CD8-positive, alpha-beta memory T cell (primary cell): Measurements from ENCODE around the gene FPGS. TPM values are rescaled to one million over a fixed set of nuclear protein-coding genes. Genes with fewer than 3 reads are reported as not detected.
"Not testable (repeated sequence)": the region's sequence is repeated elsewhere in the genome, so short reads cannot be mapped to it uniquely, and the experiment has no call there.

Experiments
- CTCF ChIA-PET: fragments of 350-600 bp; sonication (Branson Sonifier 250); formaldehyde crosslinking; loops from one replicate; lab custom pipeline; 2021; ENCODE audit warnings: antibody characterized with exemption; lab: Charles Lee
- POLR2A ChIA-PET: fragments of 350-600 bp; sonication (Branson Sonifier 250); formaldehyde crosslinking; loops from one replicate; lab custom pipeline; 2021; ENCODE audit warnings: antibody characterized with exemption; lab: Charles Lee
- DNase-seq, 5 donors: peaks; one replicate each; pipeline versions ENCODE4 v3.0.0 to v3.0.0-alpha.2; 2020 to 2022; ENCODE audit warnings: mixed read lengths in 1 of 5
- H3K27ac ChIP-seq: one replicate; pipeline ENCODE4 v1.7.0; 2013; ENCODE audit warnings: low read depth, mild to moderate bottlenecking, low read length, moderate library complexity
- H3K27me3 ChIP-seq: 2 replicates; pipeline ENCODE4 v1.7.0; 2013; ENCODE audit warnings: low read length, mild to moderate bottlenecking; ENCODE audit not compliant: insufficient read depth, poor library complexity, severe bottlenecking
- H3K36me3 ChIP-seq: 2 replicates; pipeline ENCODE4 v1.7.0; 2013; ENCODE audit warnings: mild to moderate bottlenecking, low read length, moderate library complexity; ENCODE audit not compliant: insufficient read depth
- H3K4me1 ChIP-seq: 2 replicates; pipeline ENCODE4 v1.7.0; 2013; ENCODE audit warnings: mild to moderate bottlenecking, low read length, moderate library complexity; ENCODE audit not compliant: insufficient read depth
- H3K4me3 ChIP-seq: 2 replicates; pipeline ENCODE4 v1.7.0; 2013; ENCODE audit warnings: mild to moderate bottlenecking, low read length
- H3K9me3 ChIP-seq: 2 replicates; pipeline ENCODE4 v1.7.0; 2013; ENCODE audit warnings: mild to moderate bottlenecking, low read length
- H3K27ac Mint-ChIP-seq, 8 donors: one replicate each; pipeline ENCODE4 v1.8.0; 2020 to 2021; ENCODE audit warnings: mixed read lengths in 8 of 8, mild to moderate bottlenecking in 6 of 8, inconsistent platforms in 3 of 8, moderate library complexity in 3 of 8
- H3K27me3 Mint-ChIP-seq, 2 donors: one replicate each; pipeline ENCODE4 v1.8.0; 2020 to 2021; ENCODE audit warnings: mixed read lengths in 2 of 2, mild to moderate bottlenecking in 1 of 2, moderate library complexity in 1 of 2
- H3K36me3 Mint-ChIP-seq, 3 donors: one replicate each; pipeline ENCODE4 v1.8.0; 2020 to 2021; ENCODE audit warnings: mixed read lengths in 3 of 3, inconsistent platforms in 1 of 3, mild to moderate bottlenecking in 1 of 3
- H3K4me1 Mint-ChIP-seq, 3 donors: one replicate each; pipeline ENCODE4 v1.8.0; 2020 to 2021; ENCODE audit warnings: mixed read lengths in 3 of 3, inconsistent platforms in 1 of 3, mild to moderate bottlenecking in 1 of 3
- H3K4me3 Mint-ChIP-seq, 7 donors: one replicate each; pipeline ENCODE4 v1.8.0; 2020 to 2021; ENCODE audit warnings: mixed read lengths in 7 of 7, mild to moderate bottlenecking in 6 of 7, moderate library complexity in 4 of 7, inconsistent platforms in 2 of 7
- H3K9me3 Mint-ChIP-seq, 5 donors: one replicate each; pipeline ENCODE4 v1.8.0; 2020 to 2022; ENCODE audit warnings: mixed read lengths in 5 of 5, mild to moderate bottlenecking in 3 of 5, moderate library complexity in 2 of 5, inconsistent platforms in 1 of 5
- polyA plus RNA-seq: library from polyadenylated mRNA; unstranded; fragments of 300-500 nt; fragmentation: Illumina TruSeq; gene quantifications from one replicate; pipeline ENCODE4 v1.2.3, GENCODE V29; 2021
- total RNA-seq, 2 experiments: library from RNA; stranded (reverse); gene quantifications; one replicate each; pipeline ENCODE4 v1.2.3, GENCODE V29; 2021

Gene FPGS
- total and polyA plus RNA-seq, 3 experiments from 2014 or later = 68.0 to 111 (median 110) TPM

- H3K36me3 ChIP-seq, H3K9me3 Mint-ChIP-seq, H3K9me3 ChIP-seq, H3K27me3 Mint-ChIP-seq, H3K4me1 ChIP-seq, H3K27ac ChIP-seq, H3K27me3 ChIP-seq, DNase-seq, H3K4me3 Mint-ChIP-seq, H3K4me3 ChIP-seq: not testable (repeated sequence)
- POLR2A ChIA-PET = interaction anchor here (0.7 kb wide), 1 partner anchor 159 kb away, joined by 3 read pairs; no protein-coding TSS in a partner anchor
- Mint-ChIP-seq H3K27ac (peak overlapping the region in 2 of 8 donors; percentile 69 to 81), H3K4me1 (peaks cover 8 to 23% (median 14%) of the 10 kb centered on the region in 3 donors), H3K36me3 (peaks cover 0 to 50% (median 0%) of the 10 kb centered on the region in 3 donors)
- CTCF ChIA-PET = interaction anchor here (1.0 to 2.5 kb wide), 7 partner anchors 10 to 34 kb away, joined by 3 to 9 read pairs (median 4); partner anchors contain the start of genes CDK9 and TOR2A
Measured at GRCh38 chr9:127756776-127757175, 45.9 kb upstream of the FPGS start.

GRCh38 chr9:127758843-127759242 lies 43.8 kb upstream of the FPGS start:
- H3K27ac ChIP-seq = no peak overlapping the region
- peaks cover 25 to 35% (median 25%) of the 10 kb centered on the region in 3 donors for H3K4me1 Mint-ChIP-seq
- no peaks in the 10 kb centered on the region for H3K9me3 ChIP-seq
- peak overlapping the region in 7 of 8 donors; percentile 10 to 87 (median 64) for H3K27ac Mint-ChIP-seq
- ChIA-PET POLR2A (interaction anchor here (1.5 kb wide), 1 partner anchor 10 kb away, joined by 3 read pairs; no protein-coding TSS in a partner anchor), CTCF (interaction anchor here (0.9 to 2.5 kb wide), 3 partner anchors 8 to 24 kb away, joined by 3 to 6 read pairs (median 4); partner anchors contain the start of gene TOR2A)
- no peaks in the 10 kb centered on the region for H3K27me3 ChIP-seq
- peaks cover 11% of the 10 kb centered on the region for H3K4me1 ChIP-seq
- H3K4me3 Mint-ChIP-seq = no peak overlapping the region
- H3K36me3 ChIP-seq = peaks cover 5% of the 10 kb centered on the region
- no peak overlapping the region for H3K4me3 ChIP-seq
- peaks cover 0 to 49% (median 3%) of the 10 kb centered on the region in 3 donors for H3K36me3 Mint-ChIP-seq
- peaks cover 0 to 2% of the 10 kb centered on the region in 2 donors for H3K27me3 Mint-ChIP-seq
- no peaks in the 10 kb centered on the region for H3K9me3 Mint-ChIP-seq
- DNase-seq = no peak

- Mint-ChIP-seq H3K4me3 (no peak overlapping the region), H3K27me3 (peaks cover 0 to 3% of the 10 kb centered on the region in 2 donors), H3K27ac (peak overlapping the region in 3 of 8 donors; percentile 17 to 75 (median 73)), H3K9me3 (no peaks in the 10 kb centered on the region), H3K36me3 (peaks cover 0 to 66% (median 9%) of the 10 kb centered on the region in 3 donors), H3K4me1 (peaks cover 43 to 57% (median 46%) of the 10 kb centered on the region in 3 donors)
- Histone ChIP-seq H3K4me3 (no peak overlapping the region), H3K4me1 (peaks cover 30% of the 10 kb centered on the region), H3K36me3 (peaks cover 14% of the 10 kb centered on the region), H3K9me3 (no peaks in the 10 kb centered on the region), H3K27me3 (no peaks in the 10 kb centered on the region), H3K27ac (no peak overlapping the region)
- POLR2A ChIA-PET = no interaction called here
- CTCF ChIA-PET = interaction anchor here (1.5 to 2.2 kb wide), 2 partner anchors 10 to 16 kb away, joined by 4 to 6 read pairs; no protein-coding TSS in a partner anchor
- DNase-seq = no peak
Measured at GRCh38 chr9:127761061-127761460, 41.6 kb upstream of the FPGS start.

- Mint-ChIP-seq H3K4me1 (peaks cover 47 to 61% (median 50%) of the 10 kb centered on the region in 3 donors), H3K4me3 (no peak overlapping the region), H3K9me3 (no peaks in the 10 kb centered on the region), H3K36me3 (peaks cover 0 to 70% (median 11%) of the 10 kb centered on the region in 3 donors), H3K27me3 (peaks cover 0 to 3% of the 10 kb centered on the region in 2 donors), H3K27ac (peak overlapping the region in 3 of 8 donors; percentile 11 to 29 (median 17))
- no peak overlapping the region for H3K4me3 ChIP-seq
- H3K36me3 ChIP-seq = peaks cover 14% of the 10 kb centered on the region
- H3K27me3 ChIP-seq = no peaks in the 10 kb centered on the region
- ChIA-PET POLR2A (no interaction called here), CTCF (interaction anchor here (1.5 to 2.2 kb wide), 2 partner anchors 10 to 16 kb away, joined by 4 to 6 read pairs; no protein-coding TSS in a partner anchor)
- DNase-seq = no peak
- H3K27ac ChIP-seq = no peak overlapping the region
- peaks cover 34% of the 10 kb centered on the region for H3K4me1 ChIP-seq
- H3K9me3 ChIP-seq = no peaks in the 10 kb centered on the region
Measured at GRCh38 chr9:127761491-127761956, 41.2 kb upstream of the FPGS start.

GRCh38 chr9:127762111-127762676 lies 40.5 kb upstream of the FPGS start:
- H3K4me3 ChIP-seq = no peak overlapping the region
- Mint-ChIP-seq H3K27ac (peak overlapping the region in 7 of 8 donors; percentile 57 to 94 (median 84)), H3K36me3 (peaks cover 0 to 72% (median 11%) of the 10 kb centered on the region in 3 donors), H3K9me3 (no peaks in the 10 kb centered on the region), H3K27me3 (peaks cover 0 to 3% of the 10 kb centered on the region in 2 donors), H3K4me1 (peaks cover 53 to 68% (median 57%) of the 10 kb centered on the region in 3 donors), H3K4me3 (no peak overlapping the region)
- POLR2A ChIA-PET = no interaction called here
- CTCF ChIA-PET = interaction anchor here (1.1 to 3.4 kb wide), 4 partner anchors 9 to 24 kb away, joined by 3 to 18 read pairs (median 5); no protein-coding TSS in a partner anchor
- peaks cover 41% of the 10 kb centered on the region for H3K4me1 ChIP-seq
- no peaks in the 10 kb centered on the region for H3K9me3 ChIP-seq
- H3K27me3 ChIP-seq = no peaks in the 10 kb centered on the region
- no peak for DNase-seq
- H3K27ac ChIP-seq = no peak overlapping the region
- H3K36me3 ChIP-seq = peaks cover 14% of the 10 kb centered on the region

- DNase-seq = peak in 1 of 5 donors; percentile 23
- Mint-ChIP-seq H3K4me3 (peak overlapping the region in 1 of 7 donors; percentile 64), H3K9me3 (no peaks in the 10 kb centered on the region), H3K4me1 (peaks cover 60 to 80% (median 67%) of the 10 kb centered on the region in 3 donors), H3K27me3 (peaks cover 0 to 3% of the 10 kb centered on the region in 2 donors), H3K36me3 (peaks cover 0 to 74% (median 11%) of the 10 kb centered on the region in 3 donors), H3K27ac (peak overlapping the region; percentile 57 to 94 (median 72))
- Histone ChIP-seq H3K27ac (no peak overlapping the region), H3K36me3 (peaks cover 14% of the 10 kb centered on the region), H3K4me3 (no peak overlapping the region), H3K27me3 (no peaks in the 10 kb centered on the region), H3K9me3 (no peaks in the 10 kb centered on the region), H3K4me1 (peaks cover 58% of the 10 kb centered on the region)
- ChIA-PET CTCF (interaction anchor here (1.6 to 3.4 kb wide), 2 partner anchors 20 to 106 kb away, joined by 7 to 18 read pairs; no protein-coding TSS in a partner anchor), POLR2A (no interaction called here)
Measured at GRCh38 chr9:127763918-127764384, 38.7 kb upstream of the FPGS start.

GRCh38 chr9:127765418-127765817 lies 37.3 kb upstream of the FPGS start:
- Mint-ChIP-seq H3K4me1 (peaks cover 73 to 94% (median 80%) of the 10 kb centered on the region in 3 donors), H3K9me3 (no peaks in the 10 kb centered on the region), H3K4me3 (peak overlapping the region in 1 of 7 donors; percentile 45), H3K27me3 (peaks cover 0 to 3% of the 10 kb centered on the region in 2 donors), H3K27ac (peak overlapping the region in 7 of 8 donors; percentile 68 to 96 (median 90)), H3K36me3 (peaks cover 0 to 69% (median 11%) of the 10 kb centered on the region in 3 donors)
- ChIA-PET CTCF (interaction anchor here (0.6 to 3.7 kb wide), 3 partner anchors 10 to 105 kb away, joined by 3 to 27 read pairs (median 15); partner anchors contain the start of gene CDK9), POLR2A (no interaction called here)
- Histone ChIP-seq H3K36me3 (peaks cover 14% of the 10 kb centered on the region), H3K4me1 (peaks cover 73% of the 10 kb centered on the region), H3K27me3 (no peaks in the 10 kb centered on the region), H3K9me3 (no peaks in the 10 kb centered on the region), H3K27ac (no peak overlapping the region), H3K4me3 (no peak overlapping the region)
- no peak for DNase-seq
